Stimulated activated naive B cell treated with anti-CD40 and anti-IgM and Interleukin-4, amounts not matched to agents 10 μg/mL and 1 μg/mL and 100 μg/mL, for 72 hours (primary cell): ENCODE data around the gene CERS5.
A peak's percentile ranks its signal among the peaks of the same experiment; 100 is the strongest.

Source experiments
- ATAC-seq, 2 donors: fragments of 150-1000 bp; cut with Tn5 transposase; replicated peaks; 2 replicates each; pipeline ENCODE4 v1.10.0; 2021; ENCODE audit warnings: moderate library complexity in 1 of 2
- DNase-seq: peaks from one replicate; pipeline ENCODE4 v3.0.0; 2021
- H3K27ac Mint-ChIP-seq: one replicate; pipeline ENCODE4 v1.8.0; 2022; ENCODE audit warnings: mild to moderate bottlenecking, mixed read lengths
- H3K27me3 Mint-ChIP-seq, 2 donors: one replicate each; pipeline ENCODE4 v1.8.0; 2022; ENCODE audit warnings: mixed read lengths in 2 of 2
- H3K36me3 Mint-ChIP-seq, 2 donors: one replicate each; pipeline ENCODE4 v1.8.0; 2022; ENCODE audit warnings: mixed read lengths in 2 of 2, mild to moderate bottlenecking in 1 of 2
- H3K4me1 Mint-ChIP-seq, 2 donors: one replicate each; pipeline ENCODE4 v1.8.0; 2022; ENCODE audit warnings: mixed read lengths in 2 of 2, mild to moderate bottlenecking in 1 of 2
- H3K4me3 Mint-ChIP-seq, 2 donors: one replicate each; pipeline ENCODE4 v1.8.0; 2022; ENCODE audit warnings: mild to moderate bottlenecking in 2 of 2, mixed read lengths in 2 of 2, moderate library complexity in 1 of 2
- H3K9me3 Mint-ChIP-seq, 2 donors: one replicate each; pipeline ENCODE4 v1.8.0; 2022; ENCODE audit warnings: mixed read lengths in 2 of 2, mild to moderate bottlenecking in 1 of 2

Gene CERS5

DNA sequence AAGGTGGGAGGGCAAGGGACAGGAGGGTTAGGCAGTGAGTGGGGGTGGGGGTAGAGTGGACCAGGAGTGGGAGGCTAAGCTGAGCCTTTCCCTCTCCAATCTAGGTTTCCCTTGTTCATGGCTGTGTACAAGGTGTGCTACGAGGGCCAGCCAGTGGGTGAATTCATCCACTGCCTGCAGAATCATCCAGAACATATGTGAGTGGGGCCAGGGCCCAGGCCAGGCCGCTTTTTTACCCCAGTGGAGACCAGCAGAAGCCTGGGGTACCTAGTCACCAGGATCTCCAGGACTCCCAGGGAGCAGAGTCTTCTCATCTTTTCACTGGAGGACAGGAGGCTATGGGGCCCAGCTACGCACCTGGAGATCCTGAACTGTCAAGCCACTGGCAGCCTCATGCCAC, 57.9 kb downstream of the CERS5 start:
- H3K27ac Mint-ChIP-seq, result peak overlapping the region; percentile 98

DNA sequence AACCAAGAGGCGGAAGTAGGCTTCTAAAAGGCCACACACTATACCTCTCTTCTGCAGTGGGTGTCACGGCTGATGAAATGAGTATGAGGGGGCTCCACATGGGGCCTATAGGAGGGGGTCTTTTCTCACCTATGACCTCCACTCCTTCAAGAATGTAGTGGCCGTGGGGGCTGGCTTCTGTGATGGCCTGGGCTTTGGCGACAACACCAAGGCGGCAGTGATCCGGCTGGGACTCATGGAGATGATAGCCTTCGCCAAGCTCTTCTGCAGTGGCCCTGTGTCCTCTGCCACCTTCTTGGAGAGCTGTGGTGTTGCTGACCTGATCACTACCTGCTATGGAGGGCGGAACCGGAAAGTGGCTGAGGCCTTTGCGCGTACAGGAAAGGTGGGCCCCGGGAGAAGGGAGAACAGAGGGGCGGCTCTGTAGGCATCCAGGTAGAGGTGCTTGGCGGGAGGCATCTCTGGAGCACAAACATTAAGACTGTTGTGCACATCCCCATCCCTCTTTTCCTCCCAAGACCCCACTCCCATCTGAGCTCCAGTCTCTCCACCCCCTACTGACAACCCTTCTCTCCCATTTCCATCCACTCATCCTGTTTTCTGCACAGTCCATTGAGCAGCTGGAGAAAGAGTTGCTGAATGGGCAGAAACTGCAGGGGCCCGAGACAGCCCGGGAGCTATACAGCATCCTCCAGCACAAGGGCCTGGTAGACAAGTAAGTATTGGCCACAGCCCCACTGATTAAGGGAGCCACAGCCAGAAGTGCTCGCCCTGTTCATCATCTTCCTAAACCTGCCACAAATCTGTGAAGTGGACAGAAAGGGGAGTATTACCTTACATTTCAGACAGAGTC, 59.5 kb downstream of the CERS5 start:
- peaks cover 26 to 37% of the 10 kb centered on the region in 2 donors for H3K36me3 Mint-ChIP-seq
- peaks cover 45 to 63% of the 10 kb centered on the region in 2 donors for H3K4me1 Mint-ChIP-seq
- DNase-seq (no peak), ATAC-seq (no peak)
- H3K27me3 Mint-ChIP-seq, result no peaks in the 10 kb centered on the region
- H3K4me3 Mint-ChIP-seq, result no peak overlapping the region
- no peaks in the 10 kb centered on the region for H3K9me3 Mint-ChIP-seq
- peak overlapping the region; percentile 39 for H3K27ac Mint-ChIP-seq

More for the DNA sequence above, 57.9 kb downstream of the CERS5 start:
- peaks cover 34 to 58% of the 10 kb centered on the region in 2 donors for H3K4me1 Mint-ChIP-seq
- no peak for ATAC-seq
- H3K27me3 Mint-ChIP-seq, result no peaks in the 10 kb centered on the region
- no peaks in the 10 kb centered on the region for H3K9me3 Mint-ChIP-seq
- H3K4me3 Mint-ChIP-seq, result peak overlapping the region; percentile 95 to 98
- DNase-seq, result no peak
- H3K36me3 Mint-ChIP-seq, result peaks cover 20 to 30% of the 10 kb centered on the region in 2 donors

DNA sequence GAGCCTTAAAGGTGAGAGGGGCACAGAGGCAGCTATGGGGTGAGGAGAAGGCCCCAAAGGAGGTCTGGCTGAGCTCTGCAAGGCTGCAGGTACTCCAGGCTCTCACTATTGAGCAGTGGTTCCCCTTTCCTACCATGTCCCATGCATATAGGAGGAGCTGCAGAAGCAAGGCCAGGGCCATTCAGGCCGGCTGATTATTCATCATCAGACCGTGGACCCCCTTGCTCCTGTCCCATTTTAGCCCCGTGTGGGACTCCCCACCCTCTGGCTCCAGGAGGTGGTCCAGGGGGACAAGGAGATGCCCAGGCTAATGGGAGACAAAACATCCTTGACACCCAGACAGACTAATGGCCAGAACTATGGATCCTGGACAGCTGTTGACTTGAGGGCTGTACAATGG, 60.3 kb downstream of the CERS5 start:
- H3K4me1 Mint-ChIP-seq, result peaks cover 47 to 65% of the 10 kb centered on the region in 2 donors
- H3K9me3 Mint-ChIP-seq, result no peaks in the 10 kb centered on the region

DNA sequence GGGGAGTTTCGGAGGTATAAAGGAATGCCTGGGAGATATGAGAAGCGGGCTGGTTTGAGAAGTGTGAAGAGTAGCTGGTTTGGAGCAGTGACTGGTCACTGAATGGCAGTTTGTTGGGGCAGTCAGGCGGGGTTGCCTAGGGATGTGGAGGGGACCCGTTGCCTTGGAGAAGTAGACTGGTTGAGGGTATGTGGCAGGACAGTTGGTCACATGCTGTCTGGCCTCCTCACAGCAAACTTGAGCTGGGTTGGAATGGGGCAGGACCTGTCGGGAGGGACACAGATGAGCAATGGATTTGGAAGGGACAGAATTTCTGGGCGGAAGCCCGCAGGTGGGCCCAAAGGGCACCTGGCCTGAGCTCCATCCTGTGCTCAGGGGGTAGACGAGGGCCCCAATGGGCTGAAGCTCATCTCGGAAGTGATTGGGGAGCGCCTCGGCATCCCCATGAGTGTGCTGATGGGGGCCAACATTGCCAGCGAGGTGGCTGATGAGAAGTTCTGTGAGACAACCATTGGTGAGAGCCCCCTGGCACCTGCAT, 61.2 kb downstream of the CERS5 start:
- no peaks in the 10 kb centered on the region for H3K27me3 Mint-ChIP-seq
- no peaks in the 10 kb centered on the region for H3K9me3 Mint-ChIP-seq
- peaks cover 28 to 49% of the 10 kb centered on the region in 2 donors for H3K36me3 Mint-ChIP-seq
- DNase-seq (no peak), ATAC-seq (no peak)
- H3K4me1 Mint-ChIP-seq, result peaks cover 43 to 58% of the 10 kb centered on the region in 2 donors
- H3K4me3 Mint-ChIP-seq, result no peak overlapping the region
- peak overlapping the region; percentile 72 for H3K27ac Mint-ChIP-seq

More for the DNA sequence above, 60.3 kb downstream of the CERS5 start:
- ATAC-seq, result no peak
- H3K36me3 Mint-ChIP-seq, result peaks cover 26 to 41% of the 10 kb centered on the region in 2 donors
- no peak overlapping the region for H3K4me3 Mint-ChIP-seq
- no peak for DNase-seq
- peak overlapping the region; percentile 39 for H3K27ac Mint-ChIP-seq
- H3K27me3 Mint-ChIP-seq, result no peaks in the 10 kb centered on the region

DNA sequence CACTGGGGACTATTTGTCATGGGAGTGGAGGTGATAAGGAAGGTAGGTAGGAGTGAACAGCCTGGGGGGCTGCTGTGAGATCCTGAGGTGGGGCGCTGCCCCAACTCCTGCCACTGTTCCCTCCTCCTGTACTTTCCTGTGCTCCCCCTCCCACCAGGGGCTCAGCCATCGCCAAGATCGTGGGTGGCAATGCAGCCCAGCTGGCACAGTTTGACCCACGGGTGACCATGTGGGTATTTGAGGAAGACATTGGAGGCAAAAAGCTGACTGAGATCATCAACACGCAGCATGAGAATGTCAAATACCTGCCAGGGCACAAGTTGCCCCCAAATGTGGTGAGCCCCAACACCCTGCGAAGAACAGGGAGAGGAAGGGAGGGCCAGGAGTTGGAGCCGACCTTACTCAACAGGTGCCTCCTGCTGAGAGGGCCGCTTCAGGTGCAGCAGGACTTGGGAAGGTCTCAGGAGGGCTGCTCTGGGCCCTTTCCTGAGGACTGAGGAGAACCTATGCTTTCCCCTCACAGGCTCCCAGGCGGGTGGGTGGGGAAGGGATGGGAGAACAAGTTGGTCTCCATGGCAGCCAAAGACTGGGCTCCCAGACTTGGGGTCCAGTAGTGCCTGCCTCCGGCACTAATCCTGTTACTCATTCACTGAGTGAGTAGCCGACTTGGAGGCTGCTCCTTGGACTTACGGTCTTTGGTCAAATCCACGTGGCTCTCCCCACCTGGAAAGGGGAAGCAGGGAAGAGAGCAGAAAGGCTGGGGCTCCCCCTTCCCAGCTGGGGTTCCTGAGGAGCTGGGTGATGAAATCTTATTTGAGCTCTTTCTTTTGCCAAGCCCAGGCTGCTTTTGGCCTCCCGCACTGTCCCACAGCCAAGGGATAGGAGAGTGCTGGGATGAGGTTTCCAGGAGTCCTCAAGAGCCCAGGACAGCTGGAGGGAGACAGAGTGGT, 62.5 kb downstream of the CERS5 start:
- H3K4me1 Mint-ChIP-seq, result peaks cover 35 to 45% of the 10 kb centered on the region in 2 donors

DNA sequence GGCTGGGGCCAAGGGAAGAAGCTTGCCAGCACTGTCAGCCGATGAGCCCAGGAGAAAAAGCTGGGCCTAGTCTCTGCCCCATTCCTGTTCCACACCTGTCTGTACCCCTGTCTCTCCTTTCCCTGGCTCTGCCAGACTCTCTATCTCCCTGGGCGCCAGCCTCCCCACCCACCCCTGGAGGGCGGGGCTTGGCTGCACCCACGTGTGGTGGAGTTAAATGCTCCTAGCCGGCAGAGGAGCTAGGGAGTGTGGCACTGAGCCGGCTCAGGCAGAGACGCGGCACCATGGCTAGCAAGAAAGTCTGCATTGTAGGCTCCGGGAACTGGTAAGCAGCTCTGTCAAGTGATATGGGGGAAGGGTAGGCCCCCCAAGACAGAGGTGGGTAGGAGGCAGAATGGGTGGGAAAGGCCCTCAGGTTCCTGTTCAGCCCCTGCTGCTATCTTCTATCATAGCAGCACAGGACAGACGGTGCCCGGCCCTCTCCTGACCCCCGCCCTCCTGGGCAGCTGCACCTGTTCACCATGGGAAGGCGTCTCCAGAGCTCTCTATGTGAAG, 63.3 kb downstream of the CERS5 start, which contains the start of gene GPD1:
GPD1 (plus strand) TSS at position 242 of the 555 bp plus-strand sequence; CDS start at position 285, 43 bp downstream.
- Mint-ChIP-seq H3K9me3 (no peaks in the 10 kb centered on the region), H3K36me3 (peaks cover 43 to 69% of the 10 kb centered on the region in 2 donors), H3K27me3 (no peaks in the 10 kb centered on the region), H3K4me1 (peaks cover 28 to 37% of the 10 kb centered on the region in 2 donors), H3K27ac (peak within 1 kb of the TSS; percentile 60), H3K4me3 (peak within 1 kb of the TSS in 1 of 2 donors; percentile 18)
- DNase-seq (no peak), ATAC-seq (peak; percentile 48 to 54)

More for the DNA sequence above, 62.5 kb downstream of the CERS5 start:
- Mint-ChIP-seq H3K27ac (no peak overlapping the region), H3K4me3 (no peak overlapping the region), H3K9me3 (no peaks in the 10 kb centered on the region), H3K27me3 (no peaks in the 10 kb centered on the region), H3K36me3 (peaks cover 39 to 61% of the 10 kb centered on the region in 2 donors)
- DNase-seq (no peak), ATAC-seq (no peak)

DNA sequence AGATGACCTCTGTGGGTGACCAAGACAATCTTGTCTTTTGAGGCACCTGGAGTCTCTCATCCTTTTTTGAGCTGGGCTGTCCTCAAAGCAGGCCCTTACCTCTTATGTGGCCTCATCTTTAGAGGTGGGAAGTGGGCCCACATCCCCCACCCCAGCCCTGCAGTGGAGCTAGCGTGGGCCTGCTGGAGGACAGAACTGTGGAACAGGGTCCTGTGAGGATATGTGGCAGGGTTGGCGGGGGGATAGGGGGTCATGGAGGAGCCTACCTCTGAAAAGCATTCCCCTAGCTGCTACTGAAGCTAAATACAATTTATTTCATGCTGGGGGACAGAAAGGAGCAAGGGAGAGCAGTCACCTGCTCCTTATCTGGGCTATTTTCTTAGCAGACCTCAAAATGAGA, 63.8 kb downstream of the CERS5 start:
- peak overlapping the region; percentile 60 for H3K27ac Mint-ChIP-seq
- H3K36me3 Mint-ChIP-seq, result peaks cover 42 to 70% of the 10 kb centered on the region in 2 donors
- ATAC-seq, result peak in 1 of 2 donors; percentile 3
- no peaks in the 10 kb centered on the region for H3K27me3 Mint-ChIP-seq
- H3K4me1 Mint-ChIP-seq, result peaks cover 24 to 32% of the 10 kb centered on the region in 2 donors
- peak overlapping the region in 1 of 2 donors; percentile 18 for H3K4me3 Mint-ChIP-seq
- DNase-seq, result no peak
- no peaks in the 10 kb centered on the region for H3K9me3 Mint-ChIP-seq

DNA sequence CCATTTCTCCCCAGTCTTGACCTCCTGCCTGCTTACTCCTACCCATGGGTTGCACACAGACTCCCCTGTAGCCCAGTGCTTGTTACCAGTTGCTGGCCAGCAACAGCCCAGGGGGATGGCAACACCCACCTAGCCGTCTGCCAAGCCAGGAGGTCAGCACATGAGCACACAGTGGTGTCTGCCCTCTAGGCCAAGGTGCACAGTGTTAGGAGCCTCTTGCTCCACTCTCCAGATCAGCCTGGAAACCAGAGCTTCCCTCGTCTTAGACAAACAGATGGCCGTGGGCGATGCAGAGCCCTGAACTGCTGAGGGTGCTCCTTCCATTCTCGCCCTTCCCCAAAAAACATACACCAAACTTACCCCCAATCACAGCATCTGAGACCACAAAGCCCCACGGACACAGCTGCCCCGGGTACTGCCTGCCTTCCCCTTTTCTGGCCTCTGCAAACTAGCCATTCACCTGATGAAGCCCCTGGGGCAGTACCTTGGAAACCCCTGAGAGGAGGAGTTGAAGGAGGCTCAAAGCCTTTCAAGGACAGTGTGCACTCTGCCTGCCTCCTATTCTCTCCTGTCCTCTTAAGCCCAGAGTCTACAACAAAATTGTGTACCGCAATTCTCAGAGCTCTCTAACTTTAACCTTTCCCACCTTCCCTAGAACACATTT, 64.4 kb downstream of the CERS5 start:
- peak overlapping the region in 1 of 2 donors; percentile 18 for H3K4me3 Mint-ChIP-seq
- H3K9me3 Mint-ChIP-seq, result no peaks in the 10 kb centered on the region
- ATAC-seq (peak; percentile 81 to 85), DNase-seq (peak; percentile 12)
- H3K4me1 Mint-ChIP-seq, result peaks cover 21 to 28% of the 10 kb centered on the region in 2 donors
- H3K27me3 Mint-ChIP-seq, result no peaks in the 10 kb centered on the region
- H3K27ac Mint-ChIP-seq, result peak overlapping the region; percentile 60
- peaks cover 45 to 72% of the 10 kb centered on the region in 2 donors for H3K36me3 Mint-ChIP-seq

DNA sequence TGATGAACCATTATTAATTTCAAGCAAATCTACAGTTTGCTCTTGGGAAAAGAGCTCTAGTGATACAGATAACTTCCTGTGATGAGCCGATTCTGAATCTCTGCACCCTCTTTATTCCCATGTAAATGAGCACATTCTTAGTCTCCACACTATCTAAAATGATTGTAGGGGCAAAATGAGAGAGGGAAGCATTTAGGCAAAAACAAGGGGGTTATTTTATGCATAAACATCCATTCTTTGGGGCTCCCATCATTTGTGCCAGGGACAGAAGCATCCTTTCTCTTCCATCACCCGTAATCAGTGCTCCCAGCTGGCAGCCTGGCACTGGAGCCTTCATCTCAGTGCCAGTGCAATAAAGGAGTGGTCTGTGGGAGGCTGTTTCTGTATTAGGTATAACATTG, 65.0 kb downstream of the CERS5 start:
- DNase-seq, result no peak
- no peak for ATAC-seq
- Mint-ChIP-seq H3K4me1 (peaks cover 20 to 28% of the 10 kb centered on the region in 2 donors), H3K27me3 (no peaks in the 10 kb centered on the region), H3K27ac (no peak overlapping the region), H3K9me3 (no peaks in the 10 kb centered on the region), H3K36me3 (peaks cover 45 to 72% of the 10 kb centered on the region in 2 donors), H3K4me3 (no peak overlapping the region)

DNA sequence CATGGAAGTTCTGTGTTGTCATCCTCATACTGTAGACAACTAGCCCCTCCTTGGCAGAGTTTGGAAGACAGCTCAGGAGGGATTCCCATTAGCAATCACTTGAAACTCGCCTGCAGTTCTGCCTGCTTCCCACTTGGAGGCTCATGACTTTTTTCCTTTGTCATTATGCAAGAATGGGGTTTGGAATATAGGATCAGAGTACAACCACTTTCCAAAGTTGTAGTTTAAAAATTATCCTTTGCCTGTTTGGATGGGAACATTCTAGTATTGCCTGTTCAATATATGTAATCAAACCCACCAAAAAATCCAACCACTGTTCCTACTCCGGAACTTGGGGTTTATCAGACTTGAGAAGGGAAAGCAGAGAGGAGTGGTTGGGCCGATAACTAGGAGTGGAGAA, 65.5 kb downstream of the CERS5 start:
- DNase-seq, result no peak

DNA sequence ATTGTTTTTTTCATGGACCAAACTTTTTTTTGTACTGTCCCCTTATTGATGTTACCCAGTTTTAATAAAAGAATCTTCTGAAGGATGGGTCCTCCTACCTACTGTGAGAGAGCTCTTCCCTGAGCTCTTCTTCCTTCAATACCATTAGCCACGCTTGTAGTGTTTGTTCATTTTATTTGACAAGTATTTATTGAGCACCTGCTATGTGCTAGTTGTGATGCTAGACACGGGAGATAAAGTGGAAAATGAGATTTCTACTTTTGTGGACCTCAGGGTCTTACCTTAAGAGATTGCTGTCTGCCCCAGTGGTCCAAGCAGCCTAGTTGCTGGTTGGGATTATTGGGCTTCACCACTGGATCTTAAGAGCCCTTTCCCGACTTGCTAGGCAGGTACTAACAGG, 66.6 kb downstream of the CERS5 start:
- H3K36me3 Mint-ChIP-seq, result peaks cover 49 to 77% of the 10 kb centered on the region in 2 donors
- H3K4me3 Mint-ChIP-seq, result no peak overlapping the region
- no peaks in the 10 kb centered on the region for H3K9me3 Mint-ChIP-seq
- DNase-seq (no peak), ATAC-seq (no peak)
- no peaks in the 10 kb centered on the region for H3K27me3 Mint-ChIP-seq
- peak overlapping the region; percentile 59 for H3K27ac Mint-ChIP-seq
- peaks cover 17 to 23% of the 10 kb centered on the region in 2 donors for H3K4me1 Mint-ChIP-seq

More for the DNA sequence above, 65.5 kb downstream of the CERS5 start:
- peaks cover 19 to 28% of the 10 kb centered on the region in 2 donors for H3K4me1 Mint-ChIP-seq
- no peak for ATAC-seq
- no peak overlapping the region for H3K27ac Mint-ChIP-seq
- no peak overlapping the region for H3K4me3 Mint-ChIP-seq
- no peaks in the 10 kb centered on the region for H3K27me3 Mint-ChIP-seq
- H3K9me3 Mint-ChIP-seq, result no peaks in the 10 kb centered on the region
- H3K36me3 Mint-ChIP-seq, result peaks cover 47 to 73% of the 10 kb centered on the region in 2 donors

DNA sequence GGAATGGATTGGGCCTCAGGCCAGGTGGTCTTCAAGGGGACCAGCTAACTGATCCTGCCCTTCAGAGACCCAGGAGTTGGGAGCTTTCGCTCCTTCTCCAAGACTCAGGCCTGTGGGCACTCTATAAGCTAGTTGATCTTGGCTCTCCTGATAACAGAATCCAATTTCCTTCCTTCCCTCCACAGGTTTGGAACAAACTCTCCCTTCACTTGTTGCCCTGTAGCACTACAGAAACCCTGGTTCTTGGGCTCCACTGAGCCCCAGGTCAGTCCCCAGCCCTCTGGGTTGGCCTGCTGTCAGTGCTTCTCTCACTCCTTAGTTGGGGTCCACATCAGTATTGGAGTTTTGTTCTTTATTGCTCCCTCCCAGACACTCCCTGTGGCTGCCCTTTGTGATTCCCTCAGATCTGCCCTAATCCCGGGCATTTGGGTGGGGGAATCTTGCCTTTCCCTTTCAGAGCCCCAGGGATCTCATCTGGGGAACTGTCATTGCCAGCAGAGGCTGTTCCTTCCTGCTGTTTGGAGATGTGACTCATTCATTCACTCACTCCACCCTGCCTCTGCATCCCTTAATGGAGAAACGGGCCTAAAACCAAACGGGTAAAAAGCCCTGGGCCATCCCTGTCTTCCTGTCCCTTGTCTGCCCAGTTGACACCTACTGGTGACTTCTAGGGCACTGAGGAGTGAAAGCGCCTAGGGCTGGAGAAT, 67.7 kb downstream of the CERS5 start:
- Mint-ChIP-seq H3K9me3 (no peaks in the 10 kb centered on the region), H3K27me3 (no peaks in the 10 kb centered on the region), H3K36me3 (peaks cover 46 to 78% of the 10 kb centered on the region in 2 donors), H3K4me1 (peaks cover 16 to 18% of the 10 kb centered on the region in 2 donors), H3K4me3 (no peak overlapping the region), H3K27ac (peak overlapping the region; percentile 15)
- no peak for DNase-seq
- ATAC-seq, result no peak

DNA sequence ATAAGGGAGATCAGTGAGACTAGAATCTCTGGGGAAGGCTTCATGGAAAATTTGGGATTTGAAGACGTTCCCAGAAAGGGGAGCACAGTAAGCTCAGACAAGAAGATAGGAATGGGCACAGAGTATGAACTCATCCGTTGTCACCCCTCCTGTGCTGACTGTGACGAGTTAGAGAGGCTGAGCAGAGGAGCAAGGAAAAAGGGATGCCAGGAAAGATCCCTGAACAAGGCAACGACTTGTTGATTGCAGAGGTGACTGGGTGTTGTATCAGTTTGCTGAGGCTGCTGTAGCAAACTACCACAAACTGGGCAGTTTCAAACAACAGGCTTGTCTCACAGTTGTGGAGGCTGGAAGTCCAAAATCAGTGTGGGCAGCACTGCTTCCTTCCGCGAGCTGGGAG, 69.2 kb downstream of the CERS5 start:
- peaks cover 45 to 73% of the 10 kb centered on the region in 2 donors for H3K36me3 Mint-ChIP-seq
- H3K27ac Mint-ChIP-seq, result no peak overlapping the region
- no peak overlapping the region for H3K4me3 Mint-ChIP-seq
- peaks cover 5% of the 10 kb centered on the region in 2 donors for H3K4me1 Mint-ChIP-seq
- ATAC-seq, result no peak
- no peak for DNase-seq
- H3K9me3 Mint-ChIP-seq, result no peaks in the 10 kb centered on the region
- H3K27me3 Mint-ChIP-seq, result no peaks in the 10 kb centered on the region
